Fibroblast of skin of back (primary cell): ENCODE results near the gene ARHGEF3.

Source experiments
- DNase-seq: peaks from one replicate; pipeline ENCODE4 v3.0.0-alpha.2; 2013

Gene ARHGEF3

GRCh38 chr3:56795097-56795828, 6.5 kb downstream of the ARHGEF3 start:
- no peak for DNase-seq

- DNase-seq: no peak
These were observed 9.6 kb downstream of the ARHGEF3 start for GRCh38 chr3:56792193-56792592.

DNA sequence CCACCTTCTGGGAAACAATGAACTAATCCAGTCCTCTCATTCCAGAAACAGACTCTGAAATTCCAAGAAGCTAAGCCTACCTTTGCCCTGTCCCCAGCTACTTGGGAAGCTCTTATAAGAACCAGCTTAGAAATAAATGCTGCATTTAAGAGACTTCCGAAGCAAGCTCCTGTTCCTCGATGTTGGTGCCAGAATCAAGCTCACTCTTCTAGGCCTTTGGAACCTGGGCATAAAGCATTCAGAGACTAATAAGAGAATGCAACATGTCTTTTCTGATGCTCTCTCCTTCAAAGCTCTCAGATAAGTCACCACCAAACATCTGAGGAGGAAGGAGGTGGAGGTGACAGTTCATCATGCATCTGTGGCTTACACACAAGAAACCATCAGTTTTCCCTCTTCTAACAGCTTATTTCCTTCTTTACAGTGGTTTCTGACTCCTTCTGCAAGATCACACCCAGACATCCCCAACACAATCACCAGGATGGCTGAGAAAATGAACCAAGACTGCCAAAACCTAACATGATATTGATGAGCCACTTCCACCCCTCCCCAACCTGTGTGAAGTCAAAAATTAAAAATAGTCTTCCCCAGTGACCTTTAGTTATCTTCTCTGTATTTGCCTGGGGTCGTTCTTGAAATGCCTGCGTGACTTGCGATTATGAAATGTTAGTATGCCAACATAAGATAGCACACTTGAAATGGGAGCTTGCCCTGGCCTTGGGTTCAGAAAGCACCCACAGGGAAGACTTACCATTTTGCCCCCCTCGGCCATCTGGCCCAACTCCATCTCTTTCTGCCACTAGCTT, 11.5 kb downstream of the ARHGEF3 start:
- no peak for DNase-seq

GRCh38 chr3:56789076-56789475, 12.7 kb downstream of the ARHGEF3 start:
- no peak for DNase-seq

- DNase-seq: no peak
These were observed 13.2 kb downstream of the ARHGEF3 start for GRCh38 chr3:56788521-56788920.

DNA sequence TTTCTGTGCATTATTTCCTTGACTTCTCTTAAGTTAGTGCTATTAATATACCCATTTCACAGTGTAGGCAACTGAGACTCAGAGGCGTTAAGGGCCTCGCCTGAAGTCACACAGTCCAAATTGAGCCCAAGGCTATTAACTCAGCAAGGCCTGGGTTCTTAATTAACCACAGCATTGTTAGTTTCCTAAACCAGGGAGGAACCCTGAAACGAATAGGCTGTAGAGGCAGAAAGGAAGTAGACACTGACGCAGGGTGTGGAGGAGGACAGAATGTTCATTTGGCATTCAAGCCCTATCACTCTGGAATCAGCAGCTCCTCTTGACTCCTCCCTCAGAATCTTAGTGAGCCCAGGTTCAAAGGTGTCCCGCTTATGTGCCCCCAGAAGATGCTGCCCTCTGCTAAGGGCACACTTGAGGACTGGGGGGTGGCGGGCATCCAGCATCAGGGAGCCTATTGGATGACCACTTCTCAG, 13.9 kb downstream of the ARHGEF3 start:
- DNase-seq: no peak

DNA sequence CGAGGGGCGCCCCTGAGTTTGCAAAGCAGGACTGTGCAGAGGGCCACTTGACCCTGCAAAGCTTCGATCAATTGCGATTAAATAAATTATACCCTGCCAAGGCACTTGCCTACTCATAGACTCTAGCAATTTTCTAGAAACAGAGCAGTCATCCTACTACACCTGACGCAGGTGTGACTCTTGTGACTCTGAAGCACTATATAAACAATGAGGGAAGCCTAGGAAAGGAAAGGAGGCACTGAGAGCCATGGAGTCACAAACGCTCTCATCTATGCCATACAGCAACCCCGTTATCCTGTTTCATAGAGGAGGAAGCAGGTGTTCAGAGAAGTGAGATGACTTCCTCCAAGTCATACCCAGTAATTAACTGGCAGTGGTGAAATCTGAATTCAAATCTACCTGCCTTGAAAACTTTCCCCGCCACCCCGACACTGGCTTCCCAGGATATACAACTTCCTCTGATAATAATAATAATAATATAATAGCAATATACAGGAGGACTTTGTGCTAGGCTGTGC, 14.4 kb downstream of the ARHGEF3 start:
- no peak for DNase-seq

DNA sequence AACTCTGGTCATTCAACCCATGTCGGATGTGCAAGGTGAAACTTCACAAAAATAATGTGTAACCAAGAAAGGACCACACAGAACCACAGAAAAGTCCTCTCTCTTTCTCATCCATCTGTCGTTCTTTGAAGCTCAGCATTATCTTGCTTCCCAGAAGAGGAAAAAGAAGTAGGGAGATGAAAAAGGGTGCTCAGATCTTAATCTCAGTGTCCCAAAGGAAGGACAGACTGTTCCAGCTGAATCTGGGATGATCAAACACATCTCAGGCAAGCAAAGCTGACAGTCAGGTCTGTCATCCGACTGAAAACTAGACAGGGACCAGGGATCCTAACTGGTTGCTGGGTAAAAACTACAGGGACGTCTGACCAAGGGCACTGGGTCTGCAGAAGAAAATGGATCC, 16.2 kb downstream of the ARHGEF3 start:
- DNase-seq: no peak

- no peak for DNase-seq
These were observed 17.2 kb downstream of the ARHGEF3 start for GRCh38 chr3:56784448-56785001.

GRCh38 chr3:56783644-56784447, 17.9 kb downstream of the ARHGEF3 start:
- peak; percentile 57 for DNase-seq

DNA sequence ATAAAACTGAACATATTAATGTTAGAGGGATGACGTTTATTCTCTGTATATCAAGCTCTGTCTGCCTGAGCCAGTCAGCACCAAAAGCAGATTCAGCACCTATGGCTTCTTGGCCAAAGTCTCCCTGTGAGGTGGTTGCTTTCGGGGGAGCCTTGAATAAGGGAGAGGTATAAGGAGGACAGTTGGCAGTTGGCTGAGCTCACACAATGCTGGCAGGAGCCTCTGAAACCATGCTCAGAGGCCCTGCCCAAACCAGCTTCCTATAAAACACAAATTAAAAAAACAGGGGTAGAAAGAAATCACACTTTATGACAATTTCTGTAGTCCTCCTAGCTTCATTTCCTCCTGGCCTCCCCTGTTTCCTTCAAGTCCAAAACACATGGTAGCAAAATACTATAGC, 18.8 kb downstream of the ARHGEF3 start:
- no peak for DNase-seq

GRCh38 chr3:56782215-56782614, 19.5 kb downstream of the ARHGEF3 start:
- no peak for DNase-seq

- no peak for DNase-seq
These were observed 20.0 kb downstream of the ARHGEF3 start for GRCh38 chr3:56781762-56782161.

GRCh38 chr3:56780936-56781335, 20.8 kb downstream of the ARHGEF3 start:
- no peak for DNase-seq

DNA sequence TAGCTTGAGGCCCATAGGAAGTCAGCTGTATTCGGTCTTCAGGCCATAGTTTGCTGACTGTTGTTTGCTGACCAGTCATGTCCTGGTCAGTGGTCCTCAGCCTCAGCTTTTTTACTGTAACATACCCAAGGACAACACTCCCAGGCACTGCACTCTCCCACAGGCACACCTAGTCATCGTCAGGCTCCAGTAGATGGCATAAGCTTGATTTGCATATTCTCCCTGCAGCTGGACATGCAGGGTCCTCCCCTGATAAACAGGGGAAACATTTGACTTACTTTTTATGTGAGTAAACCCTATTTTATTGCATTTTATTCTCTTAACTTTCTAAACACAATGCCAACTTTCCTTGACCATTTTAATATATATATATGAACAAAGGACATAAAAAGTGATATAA, 22.9 kb downstream of the ARHGEF3 start:
- no peak for DNase-seq

GRCh38 chr3:56776556-56776950, 25.2 kb downstream of the ARHGEF3 start:
- no peak for DNase-seq

- no peak for DNase-seq
These were observed 25.8 kb downstream of the ARHGEF3 start for GRCh38 chr3:56775838-56776555.

DNA sequence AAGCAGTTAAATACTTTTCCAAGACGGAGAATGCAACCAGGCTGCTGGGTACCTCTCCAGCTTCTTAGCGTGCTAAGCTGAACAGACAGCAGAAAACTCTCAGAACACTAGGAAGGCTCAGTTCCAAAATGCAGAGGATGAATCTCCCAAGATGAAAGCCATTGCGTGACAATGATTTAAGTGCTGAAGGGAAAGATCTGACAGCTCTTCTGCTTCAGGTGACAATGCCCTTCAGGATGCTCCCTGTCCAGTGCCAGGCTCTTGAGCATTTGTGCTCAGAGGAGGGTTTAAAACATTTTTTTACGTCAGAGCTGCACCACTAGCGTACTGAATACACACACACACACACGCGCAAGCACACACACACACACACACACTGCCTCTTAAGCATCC, 26.3 kb downstream of the ARHGEF3 start:
- no peak for DNase-seq

GRCh38 chr3:56773986-56774385, 27.8 kb downstream of the ARHGEF3 start:
- no peak for DNase-seq

DNA sequence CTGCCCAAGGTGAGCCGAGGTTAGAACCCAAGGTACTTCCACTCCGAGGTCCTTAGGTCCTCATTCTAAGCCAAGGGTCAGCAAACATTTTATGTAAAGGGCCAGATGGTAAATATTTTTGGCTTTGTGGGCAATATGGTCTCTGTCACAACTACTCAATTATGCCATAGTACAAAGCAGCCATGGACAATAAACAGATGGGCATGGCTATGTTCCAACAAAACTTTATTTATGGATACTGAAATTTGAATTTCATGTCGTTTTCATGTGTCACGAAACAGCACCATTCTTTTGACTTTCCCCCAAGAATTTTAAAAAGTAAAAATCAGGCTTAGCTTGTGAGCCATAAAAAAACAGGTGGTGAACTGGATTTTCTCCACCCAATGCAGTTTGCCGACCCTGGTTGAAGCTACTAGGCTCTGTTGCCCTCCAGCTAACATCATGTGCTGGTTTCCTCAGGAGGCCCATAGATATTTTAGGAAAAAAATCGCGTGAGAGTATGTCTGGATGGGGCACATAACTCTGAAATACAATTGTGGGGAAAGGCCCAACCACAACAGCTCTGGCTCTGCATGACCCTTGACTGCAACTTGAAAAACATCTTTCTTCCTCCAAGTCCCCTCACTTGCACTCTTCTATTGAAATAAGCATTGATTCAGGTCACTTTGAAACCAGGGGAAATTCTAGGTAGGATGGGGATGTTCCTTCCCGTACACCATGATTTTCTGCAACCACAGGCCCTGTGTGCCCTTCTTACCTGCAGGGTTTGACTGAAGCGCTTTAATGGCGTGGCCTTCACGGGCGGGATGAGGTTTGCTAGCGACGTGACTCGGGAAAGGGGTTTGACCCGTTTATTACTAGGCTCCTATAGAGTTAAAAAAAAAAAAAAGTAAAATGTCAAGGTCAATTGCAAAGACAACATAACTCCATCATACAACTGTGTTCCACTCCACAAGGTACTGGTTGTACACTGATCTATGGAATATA, 28.5 kb downstream of the ARHGEF3 start:
- DNase-seq: no peak

DNA sequence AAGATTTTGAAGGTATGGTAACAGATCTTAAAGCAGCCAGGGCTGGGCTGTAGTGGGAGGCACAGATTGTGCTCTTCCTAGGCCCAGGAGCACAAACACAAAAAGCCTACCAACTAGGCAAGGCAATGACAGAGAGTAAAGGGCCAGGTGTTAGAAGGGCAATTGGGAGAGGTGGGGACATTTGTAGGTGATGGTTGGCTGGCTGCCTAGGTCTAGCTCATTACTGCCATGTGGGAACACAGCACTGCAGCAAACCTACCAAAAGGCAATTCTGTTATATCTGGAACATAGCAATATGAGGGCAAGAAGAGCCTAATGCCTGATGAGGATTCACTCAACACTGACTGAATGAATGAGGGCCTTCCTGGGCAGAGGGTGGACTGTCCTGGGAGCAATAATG, 30.4 kb downstream of the ARHGEF3 start:
- no peak for DNase-seq
